CD4-positive, alpha-beta T cell treated with Interleukin-17A for 1 hour (primary cell): ENCODE results near the gene OLFM1.

Experiments
- DNase-seq: peaks from one replicate; pipeline ENCODE4 v3.0.0-alpha.2; 2020

Gene OLFM1

GRCh38 chr9:135076876-135077430 lies 10.5 kb upstream of the OLFM1 start:
- no peak for DNase-seq

GRCh38 chr9:135077497-135078200 lies 9.8 kb upstream of the OLFM1 start:
- DNase-seq: no peak

- no peak for DNase-seq
Measured at GRCh38 chr9:135078361-135078821, 9.1 kb upstream of the OLFM1 start.

- DNase-seq: no peak
Measured at GRCh38 chr9:135079018-135079417, 8.4 kb upstream of the OLFM1 start.

- DNase-seq: no peak
Measured at GRCh38 chr9:135079676-135080075, 7.8 kb upstream of the OLFM1 start.

GRCh38 chr9:135080286-135081263 lies 6.9 kb upstream of the OLFM1 start:
- DNase-seq: no peak

- no peak for DNase-seq
Measured at GRCh38 chr9:135081264-135081660, 6.2 kb upstream of the OLFM1 start.

GRCh38 chr9:135081731-135082130 lies 5.7 kb upstream of the OLFM1 start:
- no peak for DNase-seq

- no peak for DNase-seq
Measured at GRCh38 chr9:135082536-135082935, 4.9 kb upstream of the OLFM1 start.

GRCh38 chr9:135083241-135083810 lies 4.1 kb upstream of the OLFM1 start:
- no peak for DNase-seq

GRCh38 chr9:135083831-135084230 lies 3.6 kb upstream of the OLFM1 start:
- DNase-seq: no peak

- no peak for DNase-seq
Measured at GRCh38 chr9:135084262-135084661, 3.2 kb upstream of the OLFM1 start.

- no peak for DNase-seq
Measured at GRCh38 chr9:135084881-135085760, 2.3 kb upstream of the OLFM1 start.

- no peak for DNase-seq
Measured at GRCh38 chr9:135085830-135086546, 1.5 kb upstream of the OLFM1 start.

- DNase-seq: no peak
Measured at GRCh38 chr9:135086597-135087488, 625 bp upstream of the OLFM1 start.

- DNase-seq: no peak
Measured at GRCh38 chr9:135087899-135088347, 455 bp downstream of the OLFM1 start.

GRCh38 chr9:135088348-135088978 lies 995 bp downstream of the OLFM1 start:
- no peak for DNase-seq

GRCh38 chr9:135088979-135089847 lies 1.7 kb downstream of the OLFM1 start:
- no peak for DNase-seq

- DNase-seq: no peak
Measured at GRCh38 chr9:135090081-135090480, 2.6 kb downstream of the OLFM1 start.
